HG02885 (cell line): Measurements from ENCODE around the gene RBL2.

Experiments used
- ATAC-seq: cut with Tn5 transposase; IDR thresholded peaks from one replicate; pipeline ENCODE4 v1.9.1; 2021; ENCODE audit warnings: mild to moderate bottlenecking; ENCODE audit not compliant: unreplicated experiment, poor library complexity

RBL2 gene

GRCh38 chr16:53449816-53450517 is 15.7 kb downstream of the RBL2 start:
- no peak for ATAC-seq

GRCh38 chr16:53453928-53454327 is 19.7 kb downstream of the RBL2 start:
- no peak for ATAC-seq

- ATAC-seq: no peak
Measured at GRCh38 chr16:53456625-53457024, 22.4 kb downstream of the RBL2 start.

GRCh38 chr16:53457670-53458069 is 23.4 kb downstream of the RBL2 start:
- peak; percentile 100 for ATAC-seq

- ATAC-seq: no peak
Measured at GRCh38 chr16:53458635-53459034, 24.4 kb downstream of the RBL2 start.

- ATAC-seq: no peak
Measured at GRCh38 chr16:53465606-53466280, 31.5 kb downstream of the RBL2 start.

GRCh38 chr16:53476867-53477266 is 42.6 kb downstream of the RBL2 start:
- ATAC-seq: no peak

GRCh38 chr16:53478965-53479364 is 44.7 kb downstream of the RBL2 start:
- no peak for ATAC-seq

- no peak for ATAC-seq
Measured at GRCh38 chr16:53480394-53480793, 46.1 kb downstream of the RBL2 start.

- no peak for ATAC-seq
Measured at GRCh38 chr16:53482123-53482522, 47.9 kb downstream of the RBL2 start.

GRCh38 chr16:53484542-53484941 is 50.3 kb downstream of the RBL2 start:
- ATAC-seq: no peak

- ATAC-seq: no peak
Measured at GRCh38 chr16:53486230-53486629, 52.0 kb downstream of the RBL2 start.

GRCh38 chr16:53489755-53490154 is 55.5 kb downstream of the RBL2 start:
- ATAC-seq: no peak

GRCh38 chr16:53492503-53492902 is 58.2 kb downstream of the RBL2 start:
- no peak for ATAC-seq

- no peak for ATAC-seq
Measured at GRCh38 chr16:53494636-53495035, 60.4 kb downstream of the RBL2 start.

- ATAC-seq: no peak
Measured at GRCh38 chr16:53495325-53495724, 61.1 kb downstream of the RBL2 start.

GRCh38 chr16:53498984-53499383 is 64.7 kb downstream of the RBL2 start:
- no peak for ATAC-seq

GRCh38 chr16:53501216-53501859 is 67.1 kb downstream of the RBL2 start:
- no peak for ATAC-seq

GRCh38 chr16:53502331-53503269 is 68.3 kb downstream of the RBL2 start, which contains the start of gene AKTIP:
AKTIP (minus strand) TSS chr16:53503209; CDS start chr16:53500259, 2,950 bp downstream.
- ATAC-seq: peak; percentile 27

GRCh38 chr16:53503270-53503923 is 69.1 kb downstream of the RBL2 start:
- ATAC-seq: peak; percentile 96
